GM12891 (cell line): ENCODE measurements around the gene ZDHHC9.

Experiments used
- PAX5 ChIP-seq: IDR thresholded peaks from 2 replicates; pipeline ENCODE4 v1.6.1; 2011; ENCODE audit warnings: low read length, moderate library complexity, mild to moderate bottlenecking; ENCODE audit not compliant: insufficient read depth, severe bottlenecking
- POLR2A ChIP-seq: IDR thresholded peaks from 2 replicates; pipeline ENCODE4 v1.6.1; 2011; ENCODE audit warnings: low read depth, low read length, control low read depth
- POLR2AphosphoS5 ChIP-seq: IDR thresholded peaks from 2 replicates; pipeline ENCODE4 v1.6.1; 2011; ENCODE audit warnings: low read depth, low read length, control low read depth
- POU2F2 ChIP-seq: IDR thresholded peaks from 2 replicates; pipeline ENCODE4 v1.6.1; 2011; ENCODE audit warnings: low read depth, mild to moderate bottlenecking, control low read depth, low read length, moderate library complexity
- TAF1 ChIP-seq: IDR thresholded peaks from 2 replicates; pipeline ENCODE4 v1.6.1; 2011; ENCODE audit warnings: low read depth, low read length, control low read depth

DNA sequence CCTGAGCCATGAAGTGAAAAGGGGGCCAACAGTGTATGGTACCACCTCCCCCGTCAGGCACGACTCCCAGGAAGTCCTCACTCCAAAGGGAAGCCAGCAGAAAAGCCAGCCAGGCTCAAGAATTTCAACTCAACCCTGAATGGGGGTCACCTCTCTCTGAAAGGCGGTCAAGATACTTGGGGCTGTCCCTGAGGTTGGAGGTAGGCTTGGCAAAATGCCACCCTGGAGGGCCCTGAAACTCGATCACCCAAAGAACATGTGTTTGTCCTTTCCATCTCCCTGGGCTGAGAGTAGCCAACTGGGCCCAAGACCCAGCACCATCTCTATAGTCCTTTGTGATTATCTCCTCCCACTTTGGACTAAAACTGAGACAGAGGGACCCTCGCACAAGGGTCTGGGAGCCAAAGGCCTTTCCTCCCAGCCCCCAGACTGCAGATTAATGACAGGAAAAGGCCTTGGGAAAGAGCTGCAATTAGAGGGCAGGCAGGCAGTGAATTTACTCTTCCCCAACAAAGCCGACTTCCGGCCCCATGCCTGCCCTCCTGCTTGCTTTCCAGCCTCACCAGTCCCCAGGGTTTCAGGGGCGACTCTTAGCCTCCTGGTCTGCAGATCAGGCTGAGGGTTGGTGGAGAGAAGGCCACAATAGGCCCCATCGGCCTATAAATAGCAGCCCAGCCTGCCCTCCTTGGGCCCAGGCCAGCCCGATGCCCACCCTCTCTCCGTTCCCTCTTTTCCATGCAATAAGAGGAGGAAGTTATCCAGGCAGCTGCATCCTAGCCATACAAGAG is 58.3 kb downstream of the ZDHHC9 start:
- TF ChIP-seq POLR2AphosphoS5 (no peak), POLR2A (no peak), TAF1 (no peak), PAX5 (no peak), POU2F2 (no peak)
